Right lobe of liver (tissue), 6 donors: ENCODE data around the gene PCED1B. TPM values are rescaled to one million over a fixed set of nuclear protein-coding genes. Genes with fewer than 3 reads are reported as not detected.

Experiments
- ATAC-seq, 4 donors: fragments of 200-7000 bp; cut with Tn5 transposase; one replicate each; pipeline ENCODE4 v1.9.1; 2020; ENCODE audit warnings: mild to moderate bottlenecking in 4 of 4, moderate library complexity in 4 of 4
- DNase-seq, 3 donors: peaks; one replicate each; pipeline ENCODE4 v3.0.0-alpha.2; 2020
- H3K27ac ChIP-seq, 3 donors: fragments of 200-600 bp; one replicate each; pipeline ENCODE4 v1.8.0; 2022
- H3K27me3 ChIP-seq, 2 donors: fragments of 200-600 bp; one replicate each; pipeline ENCODE4 v1.8.0; 2022
- H3K36me3 ChIP-seq, 4 donors: fragments of 200-600 bp; sonication (generic) in 1 of 4; one replicate each; pipeline versions ENCODE4 v1.5.1 to v1.8.0; 2017 to 2022; ENCODE audit warnings: control low read depth in 1 of 4
- H3K4me1 ChIP-seq, 4 donors: fragments of 200-600 bp; sonication (generic) in 1 of 4; one replicate each; pipeline versions ENCODE4 v1.5.1 to v1.8.0; 2017 to 2022; ENCODE audit warnings: control low read depth in 1 of 4
- H3K4me3 ChIP-seq, 3 donors: fragments of 200-600 bp; one replicate each; pipeline ENCODE4 v1.8.0; 2022
- H3K9me3 ChIP-seq, 4 donors: fragments of 200-600 bp; sonication (generic) in 1 of 4; one replicate each; pipeline versions ENCODE4 v1.5.1 to v1.8.0; 2017 to 2022; ENCODE audit warnings: control low read depth in 1 of 4
- CTCF ChIP-seq, 4 donors: fragments of 200-600 bp in 3 of 4; fragments of 450-650 bp in 1 of 4; IDR thresholded peaks; one replicate each; pipeline versions ENCODE4 v1.5.1 to v1.8.0; 2016 to 2022; ENCODE audit warnings: antibody characterized with exemption in 4 of 4, mild to moderate bottlenecking in 2 of 4
- POLR2A ChIP-seq: fragments of 450-650 bp; IDR thresholded peaks from one replicate; pipeline ENCODE4 v1.6.1; 2017; ENCODE audit warnings: antibody characterized with exemption, mild to moderate bottlenecking
- WGBS: methylation state at CpG from one replicate; pipeline ENCODE4 v1.1.6; 2018; ENCODE audit warnings: low coverage, low lambda C conversion rate; ENCODE audit not compliant: insufficient coverage; ENCODE audit errors: missing lambda C conversion rate; 5-methylcytosine and 5-hydroxymethylcytosine counted together
- intact Hi-C, 2 donors: fragments of 100-400 bp; cut with DNase I; formaldehyde crosslinking; loops; one replicate each; pipeline versions ENCODE4 v1.11.2 to v1.14.1; 2022
- total RNA-seq, 6 experiments: library from RNA; depleted of rRNA in 2 of 6; stranded (reverse); fragments of >200 nt in 2 of 6; fragmentation: NEBNext Ultra II Directional in 3 of 6; extraction: Animal tissue kit (Norgen Biotek cat#: 25700) in 3 of 6; gene quantifications; one replicate each; pipeline versions ENCODE4 v1.1.0 to v1.2.4, GENCODE V29; 2016 to 2023
- donor health status: DM: no; HTN: yes; CAD: no.
- donor health status: DM: no; HTN: no; CAD: no.
- donor health status: DM: no; HTN: no; CAD: no.
- donor health status: DM: no; HTN: yes; CAD: no.
- donor health status: DM: no; HTN: yes; CAD: no.

Gene PCED1B
- total RNA-seq, 6 experiments from 2014 or later = 0.62 to 3.0 (median 1.1) TPM

DNA sequence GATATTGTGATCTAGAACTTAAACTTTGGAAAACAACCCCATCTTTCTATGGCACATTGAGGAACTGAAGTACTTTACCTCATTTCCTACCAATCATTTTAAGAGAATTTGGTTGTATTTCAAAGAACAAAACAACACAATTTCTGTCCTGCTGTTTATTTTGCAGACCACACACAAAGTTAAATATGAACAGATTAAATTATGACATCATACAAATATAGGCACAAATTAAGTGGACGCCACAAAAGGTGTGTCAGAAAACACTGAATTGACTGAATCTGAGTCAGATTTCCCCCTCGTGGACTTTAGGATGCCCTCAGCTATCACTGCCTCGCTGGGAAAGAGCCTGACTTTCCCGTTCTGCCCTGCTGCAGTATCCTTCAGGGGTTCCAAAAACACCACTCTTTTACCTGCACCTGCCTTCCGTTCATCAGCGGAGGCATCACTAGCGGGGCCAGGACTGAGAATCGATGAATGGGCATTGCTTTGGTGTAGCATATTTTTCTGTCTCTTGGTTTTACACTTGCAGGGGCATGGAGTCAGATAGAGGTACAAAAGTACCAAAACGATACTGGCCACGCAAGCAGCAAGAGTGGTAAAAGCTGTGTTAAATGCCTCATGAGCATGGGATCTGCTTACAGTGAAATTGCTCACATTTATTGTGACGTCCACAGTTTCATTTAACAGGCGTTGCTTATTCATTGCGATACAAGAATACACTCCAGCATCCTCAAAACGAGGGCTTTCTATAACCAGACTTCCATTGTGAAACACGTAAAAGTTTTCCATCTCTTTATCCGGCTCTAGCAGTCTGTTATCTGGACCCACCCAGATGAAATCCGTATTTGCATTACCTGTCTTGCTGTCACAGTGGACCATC is 2.0 kb upstream of the PCED1B start:
- Histone ChIP-seq H3K4me3 (no peak overlapping the region), H3K27ac (no peak overlapping the region), H3K4me1 (peaks cover 0 to 5% (median 2%) of the 10 kb centered on the region in 4 donors), H3K27me3 (no peaks in the 10 kb centered on the region), H3K9me3 (no peaks in the 10 kb centered on the region), H3K36me3 (no peaks in the 10 kb centered on the region)
- TF ChIP-seq CTCF (IDR thresholded peaks at IDR 0.05) (no peak), POLR2A (no peak)
- intact Hi-C loops = no loop called here
- 83% methylated on average over 16 of the region's 17 CpGs for WGBS
- DNase-seq (no peak), ATAC-seq (no peak)

DNA sequence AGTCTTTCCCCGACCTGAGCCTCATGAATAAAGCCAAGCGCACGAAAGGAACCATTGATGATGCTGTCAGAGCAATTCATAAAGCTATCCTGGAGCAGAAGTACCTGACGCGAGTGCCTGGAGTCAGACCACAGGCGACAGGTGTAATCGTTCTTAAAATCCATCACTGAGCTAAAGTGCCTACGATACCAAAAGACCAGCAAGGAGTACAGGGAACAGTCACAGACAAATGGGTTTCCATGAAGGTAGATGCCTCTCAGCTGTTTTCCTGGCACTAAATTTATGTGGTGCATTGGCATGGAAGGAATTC is 1.4 kb upstream of the PCED1B start:
- Histone ChIP-seq H3K4me1 (peaks cover 0 to 5% (median 2%) of the 10 kb centered on the region in 4 donors), H3K9me3 (no peaks in the 10 kb centered on the region), H3K36me3 (no peaks in the 10 kb centered on the region), H3K27me3 (no peaks in the 10 kb centered on the region), H3K27ac (no peak overlapping the region), H3K4me3 (no peak overlapping the region)
- DNase-seq = no peak
- 90% methylated on average over 8 of the region's 8 CpGs for WGBS
- intact Hi-C loops = no loop called here
- no peak for ATAC-seq
- TF ChIP-seq POLR2A (no peak), CTCF (IDR thresholded peaks at IDR 0.05) (no peak)

- Histone ChIP-seq H3K27me3 (no peaks in the 10 kb centered on the region), H3K4me1 (peaks cover 0 to 5% (median 2%) of the 10 kb centered on the region in 4 donors), H3K27ac (peak overlapping the region; percentile 69 to 79 (median 77)), H3K9me3 (no peaks in the 10 kb centered on the region), H3K4me3 (peak overlapping the region; percentile 51 to 68 (median 54)), H3K36me3 (no peaks in the 10 kb centered on the region)
- 0% methylated on average over 8 of the region's 17 CpGs for WGBS
- peak in 1 of 3 donors; percentile 44 for DNase-seq
- peak; percentile 34 to 60 (median 54) for ATAC-seq
- intact Hi-C loops = no loop called here
- no peak for TF ChIP-seq CTCF (IDR thresholded peaks at IDR 0.05)
- no peak for TF ChIP-seq POLR2A
Measured at GRCh38 chr12:47078733-47079467, 521 bp upstream of the PCED1B start.

DNA sequence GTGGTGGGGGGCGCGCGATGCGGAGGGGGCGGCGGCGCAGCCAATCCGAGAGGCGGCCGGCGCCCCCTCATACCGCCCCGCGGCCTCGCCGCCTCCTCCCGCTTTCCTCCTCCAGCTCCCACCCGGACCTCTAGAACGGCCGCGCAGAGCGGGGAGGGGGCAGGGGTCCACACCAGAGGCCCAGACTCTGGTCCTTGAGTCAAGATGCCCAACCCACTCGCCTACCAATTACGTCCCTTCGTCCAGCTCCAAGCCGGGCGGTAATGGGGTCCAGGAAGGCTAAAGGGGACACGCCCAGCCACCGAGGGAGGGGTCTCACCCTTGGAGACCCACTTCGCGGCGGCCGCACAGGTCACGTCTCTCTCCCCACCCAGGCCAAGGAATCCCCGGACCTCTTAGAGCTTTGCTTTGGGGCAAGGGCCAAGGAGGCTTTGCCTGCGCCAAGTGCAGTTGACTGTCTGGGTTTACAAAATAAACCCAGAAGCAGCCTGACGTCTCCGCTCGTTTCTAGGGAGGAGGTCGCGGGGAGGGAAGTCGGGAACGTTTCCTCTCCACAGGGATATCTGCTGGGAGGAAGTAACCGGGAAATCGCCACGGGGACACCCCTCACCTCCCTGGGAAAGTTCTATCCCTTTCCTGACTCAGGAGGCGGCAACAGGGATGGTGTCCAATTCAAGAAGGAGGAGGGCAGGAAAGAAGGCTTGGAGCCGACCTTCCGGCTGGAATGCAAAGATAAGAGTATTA is 732 bp downstream of the PCED1B start:
- H3K4me3 ChIP-seq = peak overlapping the region; percentile 51 to 68 (median 54)
- peak overlapping the region; percentile 69 to 79 (median 77) for H3K27ac ChIP-seq
- no peaks in the 10 kb centered on the region for H3K27me3 ChIP-seq
- TF ChIP-seq CTCF (IDR thresholded peaks at IDR 0.05) = no peak
- TF ChIP-seq POLR2A = no peak
- peak; percentile 63 to 68 (median 64) for DNase-seq
- WGBS = 11% methylated on average over 22 of the region's 49 CpGs
- ATAC-seq = peak; percentile 54 to 72 (median 62)
- no peaks in the 10 kb centered on the region for H3K9me3 ChIP-seq
- H3K36me3 ChIP-seq = no peaks in the 10 kb centered on the region
- peaks cover 0 to 5% (median 2%) of the 10 kb centered on the region in 4 donors for H3K4me1 ChIP-seq
- intact Hi-C loops = no loop called here
